Adrenal gland (tissue), 12 donors: ENCODE results near the gene ZNF487. TPM values are rescaled to one million over a fixed set of nuclear protein-coding genes. Genes with fewer than 3 reads are reported as not detected.
A peak's percentile ranks its signal among the peaks of the same experiment; 100 is the strongest.

ENCODE experiments used
- DNase-seq, 7 donors: peaks; one replicate each; pipeline ENCODE4 v3.0.0-alpha.2; 2019 to 2020
- H3K27ac ChIP-seq, 5 donors: fragments of 200-600 bp; sonication (generic) in 4 of 5; 1 replicate in 3 of 5; 2 replicates in 2 of 5; pipeline versions ENCODE4 v1.5.1 to v1.8.0; 2016 to 2020; ENCODE audit warnings: mild to moderate bottlenecking in 1 of 5
- H3K27me3 ChIP-seq: fragments of 200-600 bp; 2 replicates; pipeline ENCODE4 v1.8.0; 2021
- H3K36me3 ChIP-seq, 2 donors: fragments of 200-600 bp; replicated peaks in 1 of 2; 1 replicate in 1 of 2; 2 replicates in 1 of 2; pipeline versions ENCODE4 v1.5.1 to v1.8.0; 2018 to 2022
- H3K4me1 ChIP-seq, 2 donors: fragments of 200-600 bp; replicated peaks in 1 of 2; 1 replicate in 1 of 2; 2 replicates in 1 of 2; pipeline versions ENCODE4 v1.5.1 to v1.8.0; 2018 to 2021
- H3K4me3 ChIP-seq, 4 donors: fragments of 200-600 bp; sonication (generic) in 3 of 4; one replicate each; pipeline ENCODE4 v1.5.1; 2016 to 2018
- H3K9me3 ChIP-seq, 3 donors: fragments of 200-600 bp; sonication (generic) in 1 of 3; replicated peaks in 1 of 3; 1 replicate in 2 of 3; 2 replicates in 1 of 3; pipeline versions ENCODE4 v1.5.1 to v1.8.0; 2016 to 2021
- CTCF ChIP-seq, 6 experiments: fragments of 450-650 bp in 4 of 6; fragments of 200-600 bp in 2 of 6; sonication (generic) in 1 of 6; IDR thresholded peaks; 1 replicate in 5 of 6; 2 replicates in 1 of 6; pipeline versions ENCODE4 v1.5.1 to v1.8.0; 2016 to 2021; ENCODE audit warnings: antibody characterized with exemption in 6 of 6, mild to moderate bottlenecking in 2 of 6, moderate library complexity in 1 of 6
- POLR2A ChIP-seq, 2 donors: fragments of 450-650 bp; IDR thresholded peaks; one replicate each; pipeline ENCODE4 v1.6.1; 2017; ENCODE audit warnings: antibody characterized with exemption in 2 of 2, mild to moderate bottlenecking in 2 of 2, moderate library complexity in 1 of 2
- WGBS, 4 donors: extraction: QIAGEN DNeasy Blood & Tissue Kit in 2 of 4; methylation state at CpG; one replicate each; pipeline versions ENCODE4 v1.1.5 to v1.1.7; 2013 to 2017; 5-methylcytosine and 5-hydroxymethylcytosine counted together
- intact Hi-C, 2 donors: fragments of 100-400 bp; cut with DNase I; formaldehyde crosslinking; loops; one replicate each; pipeline versions ENCODE4 v1.14.1 to v1.15.0; 2022 to 2023
- polyA plus RNA-seq, 3 donors: library from polyadenylated mRNA; stranded (reverse); fragments of 200-250 nt in 2 of 3; fragments of 350-450 nt in 1 of 3; fragmentation: Illumina TruSeq in 1 of 3; extraction: RNeasy Lipid Tissue Mini Kit (QIAGEN cat#74804) in 1 of 3; gene quantifications; one replicate each; pipeline ENCODE4 v1.2.3, GENCODE V29; 2013 to 2014
- total RNA-seq, 9 donors: library from RNA; depleted of rRNA in 4 of 9; stranded (reverse); fragments of >200 nt in 4 of 9; fragments of 120-200 nt in 1 of 9; fragmentation: NEBNext Ultra II Directional in 1 of 9; extraction: Animal tissue kit (Norgen Biotek cat#: 25700) in 1 of 9; gene quantifications; one replicate each; pipeline versions ENCODE4 v1.1.0 to v1.2.4, GENCODE V29; 2013 to 2023
- donor health status: healthy with polysubstance abuse.
- donor health status: Bipolar disorder and iron deficiency.
- donor health status: DM: yes; HTN: yes; CAD: no.
- donor health status: DM: no; HTN: no; CAD: no.
- donor health status: DM: no; HTN: no; CAD: no.
- donor health status: DM: yes; HTN: yes; CAD: no.

ZNF487 gene
- total and polyA plus RNA-seq, 12 donors: 2.1 to 10.1 (median 5.7) TPM

- no peaks in the 10 kb centered on the region for H3K27me3 ChIP-seq
- no peaks in the 10 kb centered on the region for H3K9me3 ChIP-seq
- WGBS, 4 donors: 60 to 74% (median 70%) methylated on average over 14 of the region's 14 CpGs
- TF ChIP-seq CTCF (IDR thresholded peaks at IDR 0.05): no peak
- no peak for TF ChIP-seq POLR2A (IDR thresholded peaks at IDR 0.05)
- peak overlapping the region in 1 of 5 donors; percentile 19 for H3K27ac ChIP-seq
- intact Hi-C loops: no loop called here
- no peak overlapping the region for H3K4me3 ChIP-seq
- peaks cover 28 to 73% of the 10 kb centered on the region in 2 donors for H3K4me1 ChIP-seq
- DNase-seq: no peak
- peaks cover 0 to 4% of the 10 kb centered on the region in 2 donors for H3K36me3 ChIP-seq
Measured at GRCh38 chr10:43403911-43404703, 32.8 kb upstream of the ZNF487 start.

GRCh38 chr10:43404704-43405084 is 32.2 kb upstream of the ZNF487 start:
- 61 to 70% (median 64%) methylated on average over 6 of the region's 6 CpGs for WGBS, 4 donors
- Histone ChIP-seq H3K27ac (peak overlapping the region in 1 of 5 donors; percentile 19), H3K4me1 (peaks cover 28 to 67% of the 10 kb centered on the region in 2 donors), H3K4me3 (no peak overlapping the region), H3K9me3 (no peaks in the 10 kb centered on the region), H3K27me3 (no peaks in the 10 kb centered on the region), H3K36me3 (peaks cover 0 to 4% of the 10 kb centered on the region in 2 donors)
- no peak for TF ChIP-seq CTCF (IDR thresholded peaks at IDR 0.05)
- TF ChIP-seq POLR2A (IDR thresholded peaks at IDR 0.05): no peak
- DNase-seq: no peak
- intact Hi-C loops: no loop called here

DNA sequence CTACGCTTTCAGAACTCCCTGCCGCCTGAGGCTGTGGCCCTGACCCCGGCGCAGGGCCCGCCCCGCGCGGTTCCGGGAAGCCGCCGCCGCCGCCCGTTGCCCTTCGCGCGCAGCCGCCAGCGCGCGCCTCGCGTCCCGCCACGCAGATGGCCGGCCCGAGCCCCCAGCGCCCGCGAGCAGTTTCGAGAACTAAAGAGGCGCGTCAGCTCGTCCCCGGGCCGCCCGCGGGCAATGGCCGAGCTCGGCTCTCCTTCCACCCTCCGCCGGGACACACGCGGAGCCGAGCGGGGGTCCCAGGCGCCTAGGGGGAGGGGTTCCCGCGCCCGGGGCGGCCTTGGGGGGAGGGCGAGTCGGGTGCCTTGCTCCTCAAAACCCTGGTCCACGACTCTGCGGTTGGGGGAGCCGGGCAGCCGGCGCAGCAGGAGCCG is 29.7 kb upstream of the ZNF487 start:
- DNase-seq: peak; percentile 59 to 76 (median 66)
- intact Hi-C loops: no loop called here
- Histone ChIP-seq H3K9me3 (no peaks in the 10 kb centered on the region), H3K27me3 (no peaks in the 10 kb centered on the region), H3K27ac (peak overlapping the region; percentile 99 to 100 (median 99)), H3K36me3 (peaks cover 0 to 4% of the 10 kb centered on the region in 2 donors), H3K4me1 (peaks cover 23 to 49% of the 10 kb centered on the region in 2 donors), H3K4me3 (peak overlapping the region in 3 of 4 donors; percentile 75 to 97 (median 89))
- WGBS, 4 donors: 0 to 1% (median 0%) methylated on average over 18 to 59 of the region's 59 CpGs
- no peak for TF ChIP-seq POLR2A (IDR thresholded peaks at IDR 0.05)
- TF ChIP-seq CTCF (IDR thresholded peaks at IDR 0.05): peak in 1 of 6 experiments; percentile 2

DNA sequence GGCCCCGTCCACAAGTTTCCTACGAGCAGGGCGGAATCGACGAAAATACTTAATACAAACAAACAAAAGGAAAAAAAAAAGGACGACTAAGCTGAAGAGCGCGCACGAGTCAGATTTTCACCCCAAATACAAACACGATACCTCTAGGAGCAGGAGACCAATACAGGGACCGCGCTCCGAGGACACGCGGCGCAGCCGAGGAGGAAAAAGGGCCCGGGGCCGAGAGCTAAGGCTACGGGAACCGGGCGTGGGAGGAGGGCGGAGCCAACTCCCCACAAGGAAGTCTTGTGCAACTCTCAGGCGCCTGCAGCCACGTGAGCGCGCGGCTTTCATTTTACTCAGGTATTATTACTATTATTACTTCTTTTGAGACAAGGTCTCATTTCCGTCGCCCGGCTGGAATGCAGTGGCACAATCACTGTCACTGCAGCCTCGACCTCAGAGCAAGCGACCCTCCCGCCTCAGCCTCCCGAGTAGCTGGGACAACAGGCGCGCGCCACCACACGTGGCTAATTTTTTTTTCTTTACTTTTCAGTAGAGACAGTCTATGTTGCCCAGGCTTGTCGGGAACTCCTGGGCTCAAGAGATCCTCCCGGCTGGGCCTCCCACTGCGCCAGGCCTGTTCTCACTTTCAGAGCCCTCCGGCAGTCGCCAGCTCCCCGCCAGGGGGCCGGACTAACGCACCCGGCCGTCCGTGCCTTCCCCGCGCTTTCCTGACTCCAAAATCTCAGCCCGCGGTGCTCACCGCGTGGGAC is 29.2 kb upstream of the ZNF487 start:
- Histone ChIP-seq H3K36me3 (peaks cover 0 to 4% of the 10 kb centered on the region in 2 donors), H3K9me3 (no peaks in the 10 kb centered on the region), H3K4me3 (peak overlapping the region in 3 of 4 donors; percentile 75 to 97 (median 89)), H3K4me1 (peaks cover 23 to 43% of the 10 kb centered on the region in 2 donors), H3K27ac (peak overlapping the region; percentile 99 to 100 (median 99)), H3K27me3 (no peaks in the 10 kb centered on the region)
- intact Hi-C loops: no loop called here
- TF ChIP-seq CTCF (IDR thresholded peaks at IDR 0.05): peak in 5 of 6 experiments; percentile 36 to 58 (median 47)
- peak; percentile 42 to 70 for TF ChIP-seq POLR2A (IDR thresholded peaks at IDR 0.05)
- peak; percentile 90 to 96 (median 94) for DNase-seq
- whole genome bisulfite sequencing, 4 donors: 0% methylated on average over 45 to 56 of the region's 56 CpGs
